ENCODE data around the gene CD164.
A peak's percentile ranks its signal among the peaks of the same experiment; 100 is the strongest.
"Not testable (repeated sequence)": the region's sequence is repeated elsewhere in the genome, so short reads cannot be mapped to it uniquely, and the experiment has no call there.

CD164 gene

GRCh38 chr6:109373762-109374161, 8.5 kb downstream of the CD164 start:
- DNase-seq, result peak; percentile 27

GRCh38 chr6:109373331-109373730, 8.9 kb downstream of the CD164 start:
- DNase-seq, result no peak

- DNase-seq, result no peak
Observed at GRCh38 chr6:109372130-109372529, 10.1 kb downstream of the CD164 start.

- DNase-seq, result no peak
Observed at GRCh38 chr6:109370792-109371191, 11.5 kb downstream of the CD164 start.

- DNase-seq, result no peak
Observed at GRCh38 chr6:109370336-109370735, 11.9 kb downstream of the CD164 start.

- no peak for DNase-seq
Observed at GRCh38 chr6:109369728-109370127, 12.5 kb downstream of the CD164 start.

GRCh38 chr6:109364382-109365078, 17.7 kb downstream of the CD164 start:
- not testable (repeated sequence) for DNase-seq

GRCh38 chr6:109363753-109364152, 18.5 kb downstream of the CD164 start:
- no peak for DNase-seq

GRCh38 chr6:109362102-109362884, 20.0 kb downstream of the CD164 start:
- no peak for DNase-seq

GRCh38 chr6:109360791-109361190, 21.5 kb downstream of the CD164 start:
- DNase-seq, result no peak

GRCh38 chr6:109360281-109360680, 22.0 kb downstream of the CD164 start:
- DNase-seq, result no peak

GRCh38 chr6:109359248-109359647, 23.0 kb downstream of the CD164 start:
- no peak for DNase-seq

GRCh38 chr6:109358204-109358603, 24.1 kb downstream of the CD164 start:
- DNase-seq, result no peak

GRCh38 chr6:109356237-109356636, 26.0 kb downstream of the CD164 start:
- DNase-seq, result no peak

- DNase-seq, result no peak
Observed at GRCh38 chr6:109351231-109352130, 30.8 kb downstream of the CD164 start.

GRCh38 chr6:109349419-109349987, 32.8 kb downstream of the CD164 start:
- no peak for DNase-seq

GRCh38 chr6:109348226-109348625, 34.0 kb downstream of the CD164 start:
- no peak for DNase-seq

- DNase-seq, result no peak
Observed at GRCh38 chr6:109347779-109348178, 34.5 kb downstream of the CD164 start.

GRCh38 chr6:109345986-109346385, 36.3 kb downstream of the CD164 start:
- DNase-seq, result no peak

GRCh38 chr6:109344226-109344625, 38.0 kb downstream of the CD164 start:
- no peak for DNase-seq

GRCh38 chr6:109343518-109343917, 38.7 kb downstream of the CD164 start:
- no peak for DNase-seq

GRCh38 chr6:109342911-109343310, 39.4 kb downstream of the CD164 start:
- DNase-seq, result no peak

GRCh38 chr6:109342506-109342905, 39.8 kb downstream of the CD164 start:
- no peak for DNase-seq

Measured in stimulated activated CD4-positive, alpha-beta T cell treated with anti-CD3 and anti-CD28 coated beads, Interleukin-4, amount 100 ng/mL, for 1 hour (primary cell).